GM12878 (cell line): Measurements from ENCODE around the gene LEUTX. TPM values are rescaled to one million over a fixed set of nuclear protein-coding genes. Genes with fewer than 3 reads are reported as not detected.

Experiments used
- ASH2L ChIP-seq: fragments of 300-600, 200-600 bp; sonication (generic); IDR thresholded peaks from 2 replicates; pipeline ENCODE4 v1.6.1; 2017; ENCODE audit warnings: low read depth, mild to moderate bottlenecking, borderline replicate concordance
- BMI1 ChIP-seq: fragments of 450-650 bp; IDR thresholded peaks from 2 replicates; pipeline ENCODE4 v1.6.1; 2016; ENCODE audit warnings: mild to moderate bottlenecking, moderate library complexity, borderline replicate concordance
- BRCA1 ChIP-seq: IDR thresholded peaks from 2 replicates; pipeline ENCODE4 v1.6.1; 2011; ENCODE audit warnings: low read depth, low read length, improper control_type of control experiment
- EED ChIP-seq: sonication (generic); IDR thresholded peaks from 2 replicates; pipeline ENCODE4 v1.6.1; 2016; ENCODE audit warnings: antibody characterized with exemption, low read depth
- EP300 ChIP-seq, 2 experiments: fragments of 150-350 bp in 1 of 2; IDR thresholded peaks; 2 replicates each; pipeline ENCODE4 v1.6.1; 2011 to 2012; ENCODE audit warnings: low read depth in 2 of 2, low read length in 2 of 2, borderline replicate concordance in 1 of 2, improper control_type of control experiment in 1 of 2, inconsistent platforms in 1 of 2; ENCODE audit not compliant: control insufficient read depth in 1 of 2
- FOS ChIP-seq: IDR thresholded peaks from 3 replicates; pipeline ENCODE4 v1.6.1; 2011; ENCODE audit warnings: borderline replicate concordance; ENCODE audit not compliant: insufficient read length; ENCODE audit errors: extremely low read depth
- FOXK2 ChIP-seq: fragments of 450-650 bp; IDR thresholded peaks from 2 replicates; pipeline ENCODE4 v1.6.1; 2017; ENCODE audit warnings: mild to moderate bottlenecking, moderate library complexity
- HDAC2 ChIP-seq: fragments of 200-600 bp; sonication (generic); IDR thresholded peaks from 2 replicates; pipeline ENCODE4 v1.6.1; 2017
- NKRF ChIP-seq: fragments of 450-650 bp; conservative IDR thresholded peaks from 2 replicates; pipeline ENCODE4 v1.6.1; 2017; ENCODE audit warnings: mild to moderate bottlenecking, moderate library complexity
- NR2C1 ChIP-seq: fragments of 450-650 bp; IDR thresholded peaks from 2 replicates; pipeline ENCODE4 v1.6.1; 2017; ENCODE audit warnings: antibody characterized with exemption, mild to moderate bottlenecking, moderate library complexity
- PAX5 ChIP-seq: IDR thresholded peaks from 2 replicates; pipeline ENCODE4 v1.6.1; 2011; ENCODE audit warnings: low read depth, low read length, borderline replicate concordance
- PML ChIP-seq: IDR thresholded peaks from 2 replicates; pipeline ENCODE4 v1.6.1; 2012; ENCODE audit warnings: low read length, inconsistent platforms
- REST ChIP-seq: IDR thresholded peaks from 2 replicates; pipeline ENCODE4 v1.6.1; 2012; ENCODE audit warnings: mild to moderate bottlenecking, low read depth, low read length
- SMAD1 ChIP-seq: fragments of 450-650 bp; IDR thresholded peaks from 2 replicates; pipeline ENCODE4 v1.6.1; 2018; ENCODE audit warnings: mild to moderate bottlenecking, low read depth; ENCODE audit not compliant: partially characterized antibody
- SMAD5 ChIP-seq: IDR thresholded peaks from 2 replicates; pipeline ENCODE4 v1.6.1; 2016; ENCODE audit warnings: antibody characterized with exemption, low read depth
- SMC3 ChIP-seq: IDR thresholded peaks from 2 replicates; pipeline ENCODE4 v1.6.1; 2011; ENCODE audit warnings: low read length, improper control_type of control experiment, borderline replicate concordance
- SREBF2 ChIP-seq: IDR thresholded peaks from 2 replicates; pipeline ENCODE4 v1.6.1; 2012; ENCODE audit warnings: mild to moderate bottlenecking, low read length
- ZBTB40 ChIP-seq: fragments of 450-650 bp; IDR thresholded peaks from 2 replicates; pipeline ENCODE4 v1.6.1; 2016; ENCODE audit warnings: mild to moderate bottlenecking, moderate library complexity, borderline replicate concordance
- ZNF384 ChIP-seq: IDR thresholded peaks from 2 replicates; pipeline ENCODE4 v1.6.1; 2012; ENCODE audit warnings: low read depth, mild to moderate bottlenecking, low read length, improper control_type of control experiment, borderline replicate concordance
- ZNF622 ChIP-seq: fragments of 450-650 bp; IDR thresholded peaks from 2 replicates; pipeline ENCODE4 v1.6.1; 2017; ENCODE audit warnings: mild to moderate bottlenecking, inconsistent platforms
- ZZZ3 ChIP-seq: IDR thresholded peaks from 2 replicates; pipeline ENCODE4 v1.6.1; 2011; ENCODE audit warnings: low read depth; ENCODE audit not compliant: control insufficient read depth, insufficient read length
- polyA plus RNA-seq, 11 experiments: library from polyadenylated mRNA; depleted of rRNA in 4 of 11; unstranded in 6 of 11; stranded (reverse) in 5 of 11; fragments of >200 nt; fragmentation: Nextera tagmentation in 4 of 11; fragmentation: Illumina TruSeq in 1 of 11; extraction: Ambion mirVana in 4 of 11; extraction: Trizol in 1 of 11; gene quantifications; 1 replicate in 1 of 11; 2 replicates in 10 of 11; pipeline versions ENCODE4 v1.2.1 to v1.2.3, GENCODE V29; 2011 to 2016; ENCODE audit warnings: inconsistent platforms in 2 of 11, missing spikeins in 2 of 11, low read depth in 1 of 11
- total RNA-seq, 4 experiments: library from RNA; depleted of rRNA in 3 of 4; stranded (reverse); fragments of >200 nt in 3 of 4; fragmentation: Illumina TruSeq in 1 of 4; extraction: Trizol in 1 of 4; gene quantifications; 2 replicates each; pipeline versions ENCODE4 v1.2.1 to v1.2.3, GENCODE V29; 2013 to 2021

LEUTX gene
- total and polyA plus RNA-seq, 10 of the 15 experiments (the other 5 are each of a cell fraction or from before 2014, with no cell fraction given): 0.29 to 0.46 (median 0.40) TPM; not detected in 4

- TF ChIP-seq EP300 (IDR thresholded peaks at IDR 0.05; ENCODE audit: borderline replicate concordance in 1 of 2, control insufficient read depth in 1 of 2, low read depth in 2 of 2, low read length in 2 of 2) (peak; percentile 30 to 65; a peak in 3 of 4 replicates), FOXK2 (no peak), NKRF (no peak), PML (no peak), REST (no peak), HDAC2 (no peak), EED (no peak), NR2C1 (no peak), SMC3 (no peak), PAX5 (0 out of 2 replicates have a peak, but pooled peaks have one; percentile 30), BRCA1 (no peak), ASH2L (0 out of 2 replicates have a peak, but pooled peaks have one; percentile 27), SREBF2 (no peak), ZNF384 (0 out of 2 replicates have a peak, but pooled peaks have one; percentile 42), SMAD5 (no peak), ZBTB40 (peak; percentile 67; the same call in 1 of the 2 replicates), BMI1 (no peak), SMAD1 (no peak), ZZZ3 (no peak), ZNF622 (no peak), FOS (no peak)
Measured at GRCh38 chr19:39759457-39760184, 19.0 kb upstream of the LEUTX start (continued).
